ENCODE measurements around the gene LMNA. TPM values are rescaled to one million over a fixed set of nuclear protein-coding genes. Genes with fewer than 3 reads are reported as not detected.

Gene LMNA
- total and polyA plus RNA-seq, 10 donors: 33.9 to 279 (median 110) TPM

- no peaks in the 10 kb centered on the region for H3K36me3 ChIP-seq
- peaks cover 37 to 100% (median 90%) of the 10 kb centered on the region in 6 donors for H3K4me1 ChIP-seq
- WGBS, 5 donors: 53 to 76% (median 73%) methylated on average over 6 of the region's 6 CpGs
- H3K27ac ChIP-seq: peak overlapping the region in 5 of 8 donors; percentile 25 to 92 (median 66)
- no peaks in the 10 kb centered on the region for H3K9me3 ChIP-seq
- TF ChIP-seq POLR2AphosphoS5 (IDR thresholded peaks at IDR 0.05) (peak in 2 of 3 donors; percentile 39 to 41), POLR2A (IDR thresholded peaks at IDR 0.05) (no peak)
- intact Hi-C loops (cut with DNase I; ENCODE audit: low total_unique reads): no loop called here
- DNase-seq: peak; percentile 78
- H3K27me3 ChIP-seq (replicated peaks in 1 of 7): peaks cover 0 to 13% (median 0%) of the 10 kb centered on the region in 7 donors
- H3K4me3 ChIP-seq: no peak overlapping the region
These were observed 36.7 kb downstream of the LMNA start for GRCh38 chr1:156151093-156151688.

GRCh38 chr1:156152628-156153027 is 38.1 kb downstream of the LMNA start:
- 44 to 56% (median 51%) methylated on average over 5 of the region's 5 CpGs for WGBS, 5 donors
- Histone ChIP-seq H3K27ac (peak overlapping the region in 3 of 8 donors; percentile 66 to 92 (median 86)), H3K4me1 (peaks cover 26 to 100% (median 89%) of the 10 kb centered on the region in 6 donors), H3K36me3 (peaks cover 0 to 7% (median 0%) of the 10 kb centered on the region in 6 donors), H3K4me3 (no peak overlapping the region), H3K9me3 (no peaks in the 10 kb centered on the region), H3K27me3 (replicated peaks in 1 of 7) (peaks cover 0 to 13% (median 0%) of the 10 kb centered on the region in 7 donors)
- TF ChIP-seq CTCF (IDR thresholded peaks at IDR 0.05 in 8 of 11, conservative IDR thresholded peaks at IDR 0.05 in 3 of 11): no peak
- peak in 1 of 3 donors; percentile 17 for TF ChIP-seq POLR2AphosphoS5 (IDR thresholded peaks at IDR 0.05)
- TF ChIP-seq POLR2A (IDR thresholded peaks at IDR 0.05): no peak
- no peak for DNase-seq
- intact Hi-C loops (cut with DNase I; ENCODE audit: low total_unique reads): no loop called here

- H3K36me3 ChIP-seq: peaks cover 0 to 14% (median 0%) of the 10 kb centered on the region in 6 donors
- H3K27me3 ChIP-seq (replicated peaks in 1 of 7): peaks cover 0 to 13% (median 0%) of the 10 kb centered on the region in 7 donors
- H3K27ac ChIP-seq: peak within 1 kb of the TSS in 7 of 8 donors; percentile 73 to 92 (median 81)
- intact Hi-C loops (cut with DNase I; ENCODE audit: low total_unique reads): no loop called here
- WGBS, 5 donors: 85 to 91% (median 87%) methylated on average over 10 of the region's 10 CpGs
- peaks cover 19 to 100% (median 85%) of the 10 kb centered on the region in 6 donors for H3K4me1 ChIP-seq
- H3K4me3 ChIP-seq: peak within 1 kb of the TSS in 7 of 8 donors; percentile 9 to 65 (median 27)
- DNase-seq: no peak
- H3K9me3 ChIP-seq: no peaks in the 10 kb centered on the region
- TF ChIP-seq CTCF (IDR thresholded peaks at IDR 0.05 in 8 of 11, conservative IDR thresholded peaks at IDR 0.05 in 3 of 11) (no peak), POLR2A (IDR thresholded peaks at IDR 0.05) (no peak), POLR2AphosphoS5 (IDR thresholded peaks at IDR 0.05) (no peak)
These were observed 38.9 kb downstream of the LMNA start, which contains the start of gene SEMA4A for GRCh38 chr1:156153362-156153761. Gene SEMA4A, plus strand, starts transcription at chr1:156153585. Its CDS starts 994 bp downstream, at chr1:156154579.

GRCh38 chr1:156154317-156154749 is 39.8 kb downstream of the LMNA start:
- Histone ChIP-seq H3K9me3 (no peaks in the 10 kb centered on the region), H3K4me1 (peaks cover 9 to 100% (median 77%) of the 10 kb centered on the region in 6 donors), H3K27me3 (replicated peaks in 1 of 7) (peaks cover 0 to 15% (median 0%) of the 10 kb centered on the region in 7 donors), H3K27ac (peak overlapping the region in 7 of 8 donors; percentile 73 to 92 (median 81)), H3K4me3 (peak overlapping the region; percentile 7 to 65 (median 27)), H3K36me3 (peaks cover 0 to 24% (median 0%) of the 10 kb centered on the region in 6 donors)
- WGBS, 5 donors: 32 to 46% (median 38%) methylated on average over 11 of the region's 11 CpGs
- intact Hi-C loops (cut with DNase I; ENCODE audit: low total_unique reads): no loop called here
- peak; percentile 95 for DNase-seq
- TF ChIP-seq POLR2AphosphoS5 (IDR thresholded peaks at IDR 0.05): peak; percentile 69 to 74 (median 70)
- no peak for TF ChIP-seq POLR2A (IDR thresholded peaks at IDR 0.05)
- peak in 1 of 11 experiments; percentile 8 for TF ChIP-seq CTCF (IDR thresholded peaks at IDR 0.05 in 8 of 11, conservative IDR thresholded peaks at IDR 0.05 in 3 of 11)

All from spleen (tissue), 11 donors.